ENCODE results near the gene CAB39.
"Not testable (repeated sequence)": the region's sequence is repeated elsewhere in the genome, so short reads cannot be mapped to it uniquely, and the experiment has no call there.

CAB39 gene

DNA sequence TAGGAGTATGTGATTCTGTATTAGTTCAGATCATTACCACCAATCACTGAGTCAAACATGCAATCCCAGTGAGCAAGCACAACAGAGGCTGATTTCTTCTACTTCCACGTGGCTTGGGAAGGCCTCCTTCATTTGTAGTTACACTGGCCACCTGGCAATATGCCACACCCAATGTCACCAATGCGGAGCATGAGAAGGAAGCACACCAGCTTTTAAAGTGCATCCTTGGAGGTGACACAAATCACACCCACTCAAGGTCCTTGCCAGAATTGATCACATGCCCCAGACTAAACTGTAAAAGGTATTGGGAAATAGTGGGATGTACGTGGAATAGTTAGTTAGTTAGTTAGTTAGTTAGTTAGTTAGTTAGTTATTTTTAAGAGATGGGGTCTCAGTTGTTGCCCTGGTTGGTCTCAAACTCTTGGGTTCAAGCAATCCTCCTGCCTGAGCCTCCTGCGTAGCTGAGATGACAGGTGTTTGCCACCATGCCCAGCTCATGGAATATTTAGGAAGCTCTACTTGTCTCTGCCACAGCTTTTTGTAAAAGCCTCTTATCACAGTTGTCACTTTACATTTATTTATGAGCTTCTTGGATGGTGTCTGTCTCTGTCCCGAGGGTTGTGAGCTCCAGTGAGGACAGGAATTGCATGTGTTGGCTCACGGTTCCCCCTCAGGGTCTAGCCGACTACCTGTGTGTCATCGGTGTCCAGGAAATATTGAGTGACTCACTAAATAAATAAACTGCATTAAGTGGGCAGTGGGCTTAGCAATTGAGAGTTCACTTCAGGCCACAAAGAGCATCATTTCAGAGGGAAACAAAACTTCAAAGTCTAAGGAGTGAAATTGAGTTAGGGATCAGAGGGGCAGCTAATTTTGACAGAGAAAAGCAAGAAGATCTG is 28.1 kb upstream of the CAB39 start:
- DNase-seq: no peak

DNA sequence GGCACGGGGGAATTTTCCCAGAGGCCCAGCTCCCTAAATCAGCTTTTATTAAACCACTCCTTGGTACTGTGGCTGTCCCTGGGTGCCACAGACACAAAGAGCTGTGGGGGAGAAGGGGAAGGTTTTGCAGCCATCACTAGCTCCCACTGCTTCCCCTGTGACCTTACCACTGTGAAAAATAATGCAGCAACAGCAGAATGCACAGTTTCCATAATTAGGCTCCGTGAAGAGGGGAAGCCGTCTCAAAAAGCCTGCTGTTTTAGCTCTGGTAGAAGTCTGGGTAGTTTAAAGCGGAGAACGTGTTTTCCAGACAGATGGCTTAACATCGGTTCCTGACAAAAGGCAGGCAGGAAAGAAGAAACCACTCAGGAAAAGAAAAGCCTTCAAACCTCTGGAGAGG is 27.5 kb upstream of the CAB39 start:
- DNase-seq: no peak

- no peak for DNase-seq
Observed at GRCh38 chr2:230687498-230687897, 25.1 kb upstream of the CAB39 start.

DNA sequence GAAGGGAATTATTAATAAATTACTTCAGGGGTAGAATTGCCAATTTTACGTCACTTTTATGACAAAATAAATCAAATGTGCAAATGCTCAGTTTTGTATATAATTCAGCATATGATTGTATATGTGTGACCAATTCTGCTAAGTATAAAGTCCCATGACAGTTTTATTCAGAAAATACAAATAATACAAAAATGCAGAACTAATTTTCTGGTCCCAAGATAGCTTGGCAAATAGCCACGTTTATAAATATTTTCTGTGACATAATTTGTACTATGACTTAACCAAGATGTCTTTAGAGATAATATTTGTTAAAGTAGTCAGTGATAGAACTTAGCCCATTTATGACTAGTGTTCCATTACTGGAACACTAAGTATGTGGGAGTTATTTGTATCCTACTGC is 24.2 kb upstream of the CAB39 start:
- DNase-seq: no peak

- no peak for DNase-seq
Observed at GRCh38 chr2:230690439-230690838, 22.2 kb upstream of the CAB39 start.

DNA sequence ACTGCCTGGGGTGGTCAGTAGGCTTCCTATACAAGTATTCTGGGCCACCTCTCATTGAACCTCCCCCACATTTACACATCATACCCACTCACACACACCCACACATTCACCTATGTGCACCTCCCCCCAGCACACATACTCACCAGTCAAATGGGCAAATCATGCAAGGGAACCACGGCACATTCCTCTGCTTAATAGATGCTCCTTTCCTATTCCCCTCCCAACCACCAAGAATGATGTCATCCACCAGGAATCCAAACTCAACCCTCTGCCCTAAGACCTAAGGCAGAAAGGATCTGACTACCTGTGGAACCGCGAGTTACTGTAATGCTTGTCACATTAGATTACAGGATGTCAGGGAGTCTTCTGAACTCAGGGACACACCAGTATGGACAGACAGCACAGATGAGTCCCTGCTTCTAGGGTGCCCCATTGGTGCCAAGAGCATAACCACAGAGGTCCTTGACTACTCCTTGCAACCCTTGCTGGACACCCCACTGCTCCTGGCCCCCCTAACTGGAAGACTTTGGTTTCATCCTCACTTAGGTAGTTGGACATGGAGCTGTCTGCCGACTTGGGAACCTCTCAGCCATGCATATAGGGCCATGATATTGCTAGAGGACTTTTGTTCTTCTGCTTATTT is 21.5 kb upstream of the CAB39 start:
- DNase-seq: no peak

GRCh38 chr2:230692760-230693159 is 19.9 kb upstream of the CAB39 start:
- DNase-seq: no peak

DNA sequence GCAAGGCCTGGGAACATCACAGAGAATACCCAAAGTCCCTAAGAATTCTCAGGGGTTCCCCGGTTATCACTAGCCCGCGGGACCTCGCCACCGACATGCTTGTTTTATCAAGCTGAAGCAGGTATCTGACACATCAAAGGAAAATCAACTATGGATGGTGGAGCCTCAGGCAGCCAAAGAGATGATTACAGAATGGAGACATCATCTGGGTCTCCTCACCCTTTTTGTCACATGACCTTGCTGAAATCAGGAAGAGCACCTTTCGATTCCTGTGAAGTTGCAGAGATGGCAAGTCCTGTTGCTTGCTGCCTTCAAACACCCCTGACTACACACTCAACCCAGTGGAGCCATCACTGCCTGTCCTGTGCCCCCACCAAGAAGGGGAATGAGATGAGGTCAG is 19.2 kb upstream of the CAB39 start:
- no peak for DNase-seq

DNA sequence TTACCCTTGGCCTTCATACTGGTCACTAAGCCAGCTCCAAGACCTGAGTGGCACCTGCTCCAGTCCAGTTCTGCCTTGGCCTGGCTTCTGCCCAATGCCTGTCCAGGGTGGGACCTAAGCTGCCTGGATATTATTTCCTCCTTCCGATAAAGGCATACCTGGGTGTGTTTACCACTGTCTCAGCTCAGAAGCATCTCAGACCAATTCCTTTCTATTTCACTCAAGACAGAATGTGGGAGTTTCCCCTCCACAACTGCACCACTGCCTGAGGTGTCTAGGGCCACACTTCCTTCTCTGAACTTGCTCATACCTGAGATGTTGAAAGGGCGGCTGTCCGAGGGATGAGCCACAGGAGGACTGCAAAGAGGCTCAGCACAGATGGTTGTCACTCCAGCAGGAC is 18.4 kb upstream of the CAB39 start:
- no peak for DNase-seq

- DNase-seq: no peak
Observed at GRCh38 chr2:230695551-230695950, 17.1 kb upstream of the CAB39 start.

- DNase-seq: no peak
Observed at GRCh38 chr2:230696670-230697069, 16.0 kb upstream of the CAB39 start.

GRCh38 chr2:230697676-230698075 is 15.0 kb upstream of the CAB39 start:
- DNase-seq: no peak

DNA sequence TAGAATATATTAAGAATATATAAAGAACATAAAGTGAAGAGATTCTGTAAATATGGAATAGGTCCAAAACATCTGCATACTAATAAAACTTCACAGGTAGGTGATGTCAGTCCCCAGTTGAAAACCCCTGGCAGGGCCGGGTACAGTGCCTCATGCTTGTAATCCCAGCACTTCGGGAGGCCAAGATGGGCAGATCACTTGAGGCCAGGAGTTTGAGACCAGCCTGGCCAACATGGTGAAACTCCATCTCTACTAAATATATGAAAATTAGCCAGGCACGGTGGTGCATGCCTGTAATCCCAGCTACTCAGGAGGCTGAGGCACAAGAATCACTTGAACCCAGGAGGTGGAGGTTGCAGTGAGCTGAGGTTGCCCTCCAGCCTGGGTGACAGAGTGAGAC is 13.9 kb upstream of the CAB39 start:
- DNase-seq: not testable (repeated sequence)

DNA sequence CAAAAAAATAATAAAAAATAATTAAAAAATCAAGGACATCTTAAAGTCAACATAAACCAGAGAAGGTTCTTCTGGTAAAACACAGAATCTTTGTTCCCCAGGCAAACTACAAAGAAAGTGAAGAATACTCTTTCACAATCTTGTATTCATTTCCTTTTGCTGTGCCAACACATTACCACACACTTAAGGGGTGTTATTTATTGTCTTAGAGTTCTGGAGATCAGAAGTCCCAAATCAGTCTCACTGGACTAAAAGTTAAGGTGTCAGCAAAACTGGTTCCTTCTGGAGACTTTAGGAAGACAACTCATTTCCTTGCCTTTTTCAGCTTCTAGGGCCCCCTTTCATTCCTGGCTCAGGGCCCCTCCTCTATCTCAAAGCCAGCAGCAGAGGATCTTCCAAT is 12.2 kb upstream of the CAB39 start:
- DNase-seq: no peak

GRCh38 chr2:230701308-230701707 is 11.3 kb upstream of the CAB39 start:
- no peak for DNase-seq

DNA sequence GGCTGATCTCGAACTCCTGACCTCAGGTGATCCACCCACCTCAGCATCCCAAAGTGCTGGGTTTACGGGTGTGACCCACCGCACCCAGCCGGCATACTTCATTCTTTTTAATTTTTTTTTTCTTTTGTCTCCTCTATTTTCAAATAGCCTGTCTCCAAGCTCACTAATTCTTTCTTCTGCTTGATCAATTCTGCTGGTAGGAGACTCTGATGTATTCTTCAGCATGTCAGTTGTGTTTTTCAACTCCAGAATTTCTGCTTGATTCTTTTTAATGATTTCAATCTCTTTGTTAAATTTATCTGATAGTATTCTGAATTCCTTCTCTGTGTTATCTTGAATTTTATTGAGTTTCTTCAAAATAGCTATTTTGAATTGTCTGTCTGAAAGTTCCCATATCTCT is 10.2 kb upstream of the CAB39 start:
- not testable (repeated sequence) for DNase-seq

DNA sequence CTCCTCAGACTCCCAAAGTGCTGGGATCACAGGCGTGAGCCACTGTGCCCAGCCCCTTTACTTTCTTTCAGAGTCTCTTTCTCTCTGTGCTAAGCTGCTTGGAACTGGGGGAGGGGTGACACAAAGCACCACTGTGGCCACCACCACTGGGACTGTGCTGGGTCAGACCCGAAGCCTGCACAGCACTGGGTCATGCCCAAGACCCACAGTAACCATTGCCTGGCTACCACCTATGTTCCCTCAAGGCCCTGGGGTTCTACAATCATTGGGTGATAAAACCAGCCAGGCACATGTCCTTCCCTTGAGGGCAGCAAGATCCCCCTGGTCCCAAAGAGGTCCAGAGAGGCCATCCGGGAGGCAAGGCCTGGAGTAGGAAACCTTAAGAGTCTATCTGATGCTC is 9.1 kb upstream of the CAB39 start:
- no peak for DNase-seq

GRCh38 chr2:230706053-230706521 is 6.6 kb upstream of the CAB39 start:
- DNase-seq: no peak

DNA sequence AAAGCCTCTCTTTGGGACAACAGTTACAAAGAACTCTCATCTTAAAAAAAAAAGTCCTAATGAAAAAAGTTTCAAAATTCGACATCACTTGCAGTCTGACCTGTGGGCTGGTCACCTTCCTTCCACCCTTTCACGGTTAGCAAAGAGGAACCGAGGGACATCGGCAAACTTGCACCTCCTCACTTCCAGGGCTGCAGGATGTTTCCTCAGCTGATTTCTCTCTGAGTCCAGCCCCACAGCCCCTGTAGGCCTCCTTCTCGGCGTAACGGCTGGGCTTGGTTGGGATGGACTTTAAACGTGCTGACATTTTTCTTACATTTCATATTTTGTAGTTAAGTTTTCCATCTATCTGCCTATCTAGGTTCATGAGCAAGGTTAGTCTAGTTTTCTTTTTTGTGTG is 5.7 kb upstream of the CAB39 start:
- DNase-seq: no peak

DNA sequence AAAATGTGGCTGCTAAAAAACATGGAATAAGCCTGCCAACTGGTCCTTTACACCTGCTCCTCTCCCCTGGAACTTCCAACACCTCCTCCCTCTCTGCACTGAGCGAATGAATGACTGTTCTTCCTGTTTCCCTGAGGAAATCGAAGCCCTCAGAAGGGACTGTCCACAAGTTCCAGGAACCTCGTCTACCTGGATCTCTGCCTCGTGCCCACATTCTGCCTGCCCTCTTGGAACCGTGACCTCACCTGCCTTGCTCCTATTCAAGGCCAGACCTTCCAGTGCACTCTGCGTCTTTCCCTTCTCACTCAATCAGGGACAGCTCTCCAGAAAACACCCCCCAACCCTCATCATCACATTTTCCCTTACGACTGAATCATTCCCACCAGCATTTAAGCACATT is 4.4 kb upstream of the CAB39 start:
- DNase-seq: no peak

- no peak for DNase-seq
Observed at GRCh38 chr2:230711224-230711623, 1.4 kb upstream of the CAB39 start.

- DNase-seq: peak; percentile 35
Observed at GRCh38 chr2:230713331-230714135, 891 bp downstream of the CAB39 start.

- peak; percentile 28 for DNase-seq
Observed at GRCh38 chr2:230714136-230714480, 1.5 kb downstream of the CAB39 start.

DNA sequence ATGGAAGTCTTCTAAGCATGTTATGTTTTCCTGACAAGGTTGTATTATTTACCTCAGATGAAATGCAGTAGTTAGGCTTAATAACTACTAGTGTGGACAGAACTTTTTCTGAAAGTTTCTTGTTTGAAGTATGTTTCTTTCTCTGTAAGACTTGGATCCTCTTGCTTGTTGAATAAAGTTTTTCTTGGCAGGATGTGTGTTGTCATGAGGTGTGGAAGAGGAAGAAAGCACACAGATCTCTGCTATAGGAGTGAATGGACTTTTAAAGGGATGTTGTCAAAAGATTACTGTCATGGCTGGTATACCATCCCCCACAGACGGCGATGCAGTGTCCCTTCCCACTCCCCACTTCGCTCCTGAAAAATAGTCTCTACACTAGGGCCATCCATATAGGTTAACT is 2.6 kb downstream of the CAB39 start:
- no peak for DNase-seq
